ENCODE results near the gene JAML. TPM values are rescaled to one million over a fixed set of nuclear protein-coding genes. Genes with fewer than 3 reads are reported as not detected.

Gene JAML
- total and polyA plus RNA-seq, 2 of the 13 experiments (the other 11 are each of a cell fraction or from before 2014, with no cell fraction given), result 2.0 to 3.3 TPM

DNA sequence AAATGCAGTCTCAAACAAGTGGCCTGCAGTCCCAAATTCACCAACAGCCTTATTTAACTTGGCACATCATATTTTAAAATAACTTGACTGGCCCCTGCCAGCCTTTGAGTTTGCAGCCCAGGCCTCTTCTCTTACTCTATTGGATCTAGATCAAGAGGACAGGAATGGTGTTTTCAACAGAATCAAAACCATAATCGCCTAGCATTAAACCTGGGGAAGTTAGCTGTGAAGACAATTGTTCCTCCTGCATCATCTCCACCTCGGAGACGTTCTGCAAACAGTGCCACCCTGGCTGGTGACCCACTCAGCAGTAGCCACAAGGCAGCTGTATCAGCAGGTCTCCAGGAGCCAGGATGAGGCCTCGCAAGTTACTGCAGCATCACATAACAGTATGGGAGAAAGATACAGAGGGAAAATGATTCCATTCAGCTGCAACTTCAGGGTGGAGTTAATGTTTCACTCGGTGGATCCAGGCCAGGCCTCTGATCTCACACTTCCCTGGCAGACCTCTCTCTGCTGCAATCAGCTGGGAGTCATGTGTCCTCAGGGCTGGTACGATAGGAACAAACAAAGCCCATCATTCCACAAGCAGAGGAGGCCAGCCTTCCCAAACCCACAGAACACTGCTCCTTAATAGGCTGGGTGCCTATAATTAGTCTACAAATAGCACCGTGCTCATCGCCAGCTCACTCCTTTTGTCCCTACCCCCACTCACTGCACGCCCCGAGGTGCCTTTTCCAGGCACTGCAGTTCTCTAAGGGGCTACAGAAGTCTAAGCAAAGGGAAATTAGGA lies 29.8 kb downstream of the JAML start (continued):
- TF ChIP-seq RXRB (CRISPR knock-in tag; IDR thresholded peaks at IDR 0.05; ENCODE audit: borderline replicate concordance) (peak; percentile 86), SP2 (CRISPR knock-in tag; IDR thresholded peaks at IDR 0.05) (no peak), KLF9 (CRISPR knock-in tag; IDR thresholded peaks at IDR 0.05; ENCODE audit: low read depth) (no peak), ZNF674 (CRISPR knock-in tag; IDR thresholded peaks at IDR 0.05; ENCODE audit: low read depth) (no peak), ZNF17 (CRISPR knock-in tag; IDR thresholded peaks at IDR 0.05) (no peak), HMG20B (CRISPR knock-in tag; conservative IDR thresholded peaks at IDR 0.05) (peak; percentile 87), POLR2AphosphoS5 (IDR thresholded peaks at IDR 0.05; ENCODE audit: low read depth, low read length) (peak; percentile 62), MIER2 (CRISPR knock-in tag; IDR thresholded peaks at IDR 0.05) (no peak), ZBTB3 (CRISPR knock-in tag; IDR thresholded peaks at IDR 0.05; ENCODE audit: borderline replicate concordance, low read depth) (no peak), NONO (IDR thresholded peaks at IDR 0.05) (no peak), NONO (CRISPR knock-in tag; conservative IDR thresholded peaks at IDR 0.05) (peak; percentile 80), THAP11 (CRISPR knock-in tag; IDR thresholded peaks at IDR 0.05) (peak; percentile 73), ZNF34 (CRISPR knock-in tag; IDR thresholded peaks at IDR 0.05; ENCODE audit: borderline replicate concordance) (0 out of 2 replicates have a peak, but pooled peaks have one; percentile 24), KDM1A (CRISPR knock-in tag; IDR thresholded peaks at IDR 0.05) (no peak), FOXA3 (CRISPR knock-in tag; IDR thresholded peaks at IDR 0.05) (peak; percentile 81), FOXJ3 (CRISPR knock-in tag; IDR thresholded peaks at IDR 0.05; ENCODE audit: borderline replicate concordance) (peak; percentile 72)
- TF ChIP-seq, protein P1, sequence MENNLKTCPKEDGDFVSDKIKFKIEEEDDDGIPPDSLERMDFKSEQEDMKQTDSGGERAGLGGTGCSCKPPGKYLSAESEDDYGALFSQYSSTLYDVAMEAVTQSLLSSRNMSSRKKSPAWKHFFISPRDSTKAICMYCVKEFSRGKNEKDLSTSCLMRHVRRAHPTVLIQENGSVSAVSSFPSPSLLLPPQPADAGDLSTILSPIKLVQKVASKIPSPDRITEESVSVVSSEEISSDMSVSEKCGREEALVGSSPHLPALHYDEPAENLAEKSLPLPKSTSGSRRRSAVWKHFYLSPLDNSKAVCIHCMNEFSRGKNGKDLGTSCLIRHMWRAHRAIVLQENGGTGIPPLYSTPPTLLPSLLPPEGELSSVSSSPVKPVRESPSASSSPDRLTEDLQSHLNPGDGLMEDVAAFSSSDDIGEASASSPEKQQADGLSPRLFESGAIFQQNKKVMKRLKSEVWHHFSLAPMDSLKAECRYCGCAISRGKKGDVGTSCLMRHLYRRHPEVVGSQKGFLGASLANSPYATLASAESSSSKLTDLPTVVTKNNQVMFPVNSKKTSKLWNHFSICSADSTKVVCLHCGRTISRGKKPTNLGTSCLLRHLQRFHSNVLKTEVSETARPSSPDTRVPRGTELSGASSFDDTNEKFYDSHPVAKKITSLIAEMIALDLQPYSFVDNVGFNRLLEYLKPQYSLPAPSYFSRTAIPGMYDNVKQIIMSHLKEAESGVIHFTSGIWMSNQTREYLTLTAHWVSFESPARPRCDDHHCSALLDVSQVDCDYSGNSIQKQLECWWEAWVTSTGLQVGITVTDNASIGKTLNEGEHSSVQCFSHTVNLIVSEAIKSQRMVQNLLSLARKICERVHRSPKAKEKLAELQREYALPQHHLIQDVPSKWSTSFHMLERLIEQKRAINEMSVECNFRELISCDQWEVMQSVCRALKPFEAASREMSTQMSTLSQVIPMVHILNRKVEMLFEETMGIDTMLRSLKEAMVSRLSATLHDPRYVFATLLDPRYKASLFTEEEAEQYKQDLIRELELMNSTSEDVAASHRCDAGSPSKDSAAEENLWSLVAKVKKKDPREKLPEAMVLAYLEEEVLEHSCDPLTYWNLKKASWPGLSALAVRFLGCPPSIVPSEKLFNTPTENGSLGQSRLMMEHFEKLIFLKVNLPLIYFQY (CRISPR knock-in tag; IDR thresholded peaks at IDR 0.05; ENCODE audit: borderline replicate concordance), result peak; percentile 61; the same call in 1 of the 2 replicates
- TF ChIP-seq, protein P2, sequence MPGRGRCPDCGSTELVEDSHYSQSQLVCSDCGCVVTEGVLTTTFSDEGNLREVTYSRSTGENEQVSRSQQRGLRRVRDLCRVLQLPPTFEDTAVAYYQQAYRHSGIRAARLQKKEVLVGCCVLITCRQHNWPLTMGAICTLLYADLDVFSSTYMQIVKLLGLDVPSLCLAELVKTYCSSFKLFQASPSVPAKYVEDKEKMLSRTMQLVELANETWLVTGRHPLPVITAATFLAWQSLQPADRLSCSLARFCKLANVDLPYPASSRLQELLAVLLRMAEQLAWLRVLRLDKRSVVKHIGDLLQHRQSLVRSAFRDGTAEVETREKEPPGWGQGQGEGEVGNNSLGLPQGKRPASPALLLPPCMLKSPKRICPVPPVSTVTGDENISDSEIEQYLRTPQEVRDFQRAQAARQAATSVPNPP (CRISPR knock-in tag; IDR thresholded peaks at IDR 0.05), result 0 out of 2 replicates have a peak, but pooled peaks have one; percentile 9
- TF ChIP-seq, protein P3, sequence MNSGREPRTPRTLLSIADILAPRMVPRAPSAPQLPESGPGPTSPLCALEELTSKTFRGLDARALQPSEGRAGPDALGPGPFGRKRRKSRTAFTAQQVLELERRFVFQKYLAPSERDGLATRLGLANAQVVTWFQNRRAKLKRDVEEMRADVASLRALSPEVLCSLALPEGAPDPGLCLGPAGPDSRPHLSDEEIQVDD (CRISPR knock-in tag; IDR thresholded peaks at IDR 0.05; ENCODE audit: borderline replicate concordance), result no peak
- TF ChIP-seq, protein P4, sequence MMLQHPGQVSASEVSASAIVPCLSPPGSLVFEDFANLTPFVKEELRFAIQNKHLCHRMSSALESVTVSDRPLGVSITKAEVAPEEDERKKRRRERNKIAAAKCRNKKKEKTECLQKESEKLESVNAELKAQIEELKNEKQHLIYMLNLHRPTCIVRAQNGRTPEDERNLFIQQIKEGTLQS (CRISPR knock-in tag; IDR thresholded peaks at IDR 0.05), result no peak; the same call in 1 of the 2 replicates
